ELF-1 (cell line): ENCODE data around the gene OBP2B.

Source experiments
- DNase-seq: peaks from one replicate; pipeline ENCODE4 v3.0.0-alpha.2; 2016; ENCODE audit warnings: low read depth, low spot score

Gene OBP2B

GRCh38 chr9:133169102-133169501 lies 39.9 kb downstream of the OBP2B start:
- DNase-seq = peak; percentile 57

DNA sequence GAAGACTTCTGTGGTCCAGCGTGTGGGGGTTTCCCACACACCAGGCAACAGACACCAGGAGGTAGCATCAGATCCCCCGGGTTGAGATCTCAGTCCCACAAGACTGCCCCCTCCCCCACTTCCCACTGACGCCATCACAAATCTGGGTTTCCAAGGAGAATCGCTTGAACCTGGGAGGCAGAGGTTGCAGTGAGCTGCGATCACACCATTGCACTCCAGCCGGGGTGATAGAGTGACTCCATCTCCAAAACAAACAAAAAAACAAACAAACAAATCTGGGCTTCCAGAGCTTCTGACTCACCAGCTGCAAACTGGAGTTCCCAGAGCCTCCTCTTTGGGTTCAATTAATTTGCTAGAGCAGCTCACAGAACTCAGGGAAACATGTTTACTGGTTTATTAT lies 40.6 kb downstream of the OBP2B start:
- peak; percentile 54 for DNase-seq

DNA sequence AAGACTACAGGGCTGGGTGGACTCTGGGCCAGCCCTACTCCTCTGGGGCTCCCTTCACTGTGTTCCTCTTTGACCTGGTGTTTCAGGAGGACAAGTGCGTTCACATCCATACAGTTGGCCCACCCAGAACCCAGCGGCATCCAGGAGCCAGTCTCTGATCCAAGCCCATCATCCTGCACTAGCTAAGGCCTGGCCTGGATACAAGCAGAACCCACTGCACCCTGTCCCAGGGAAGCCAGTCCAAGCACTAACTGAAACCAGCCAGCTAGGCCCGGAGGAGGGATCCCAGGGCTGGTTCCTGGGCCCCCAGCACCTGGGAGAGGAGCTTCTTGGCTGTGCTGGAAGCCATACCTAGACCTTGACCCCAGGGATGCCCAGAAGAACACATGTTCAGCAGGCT lies 41.3 kb downstream of the OBP2B start:
- no peak for DNase-seq

DNA sequence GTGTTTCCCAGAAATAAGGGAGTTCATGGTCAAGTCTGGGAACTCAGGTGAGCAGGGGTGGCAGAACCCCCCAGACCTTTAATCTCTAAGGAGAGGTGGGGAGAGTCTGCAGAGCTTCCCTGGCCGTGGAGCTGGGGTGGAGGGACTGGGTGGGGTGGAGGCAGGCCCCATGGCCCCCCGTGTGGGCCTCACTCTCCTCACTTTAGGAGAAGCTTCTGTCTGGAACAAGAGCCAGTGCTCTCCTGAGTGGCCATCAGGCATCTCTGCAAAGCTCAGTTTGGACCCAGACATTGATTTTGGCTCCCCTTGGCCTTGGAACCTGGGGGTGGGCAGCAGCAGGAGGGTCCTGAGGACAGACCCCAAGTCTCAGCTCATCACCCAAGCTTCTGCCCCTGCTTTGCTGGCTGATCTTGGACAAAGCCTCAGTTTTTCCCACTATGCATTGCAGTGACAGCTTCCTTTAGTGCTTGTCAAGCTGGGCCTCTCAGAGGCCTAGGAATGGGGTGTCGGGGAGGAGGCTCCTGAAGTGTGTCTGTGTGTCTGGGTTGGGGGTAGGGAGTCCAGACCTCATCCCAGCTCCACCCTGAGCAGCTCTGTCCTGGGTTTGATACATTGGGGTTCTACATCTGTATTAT lies 41.8 kb downstream of the OBP2B start:
- DNase-seq = no peak

- no peak for DNase-seq
Measured at GRCh38 chr9:133166392-133166791, 42.7 kb downstream of the OBP2B start.

GRCh38 chr9:133165452-133165730 lies 43.7 kb downstream of the OBP2B start:
- no peak for DNase-seq

DNA sequence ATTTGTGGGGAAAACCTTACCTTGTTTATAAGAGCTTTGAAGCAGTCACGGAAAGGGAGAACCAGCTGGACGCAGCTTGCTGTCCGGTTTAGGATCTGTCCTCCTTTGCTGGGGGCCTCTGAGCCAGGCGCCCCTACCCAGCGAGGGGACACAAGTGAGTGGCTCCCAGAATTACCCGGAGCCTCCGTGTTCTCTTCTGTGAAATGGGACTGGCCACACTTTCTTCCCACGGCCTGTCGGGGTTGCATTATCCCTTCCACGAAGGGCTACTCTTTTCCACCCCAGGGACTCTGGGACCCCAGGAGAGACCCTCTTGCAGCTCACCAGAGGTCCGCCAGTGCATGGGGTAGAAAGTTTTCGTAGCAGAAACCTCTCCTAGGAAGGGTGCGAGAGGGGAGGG lies 44.9 kb downstream of the OBP2B start:
- no peak for DNase-seq

DNA sequence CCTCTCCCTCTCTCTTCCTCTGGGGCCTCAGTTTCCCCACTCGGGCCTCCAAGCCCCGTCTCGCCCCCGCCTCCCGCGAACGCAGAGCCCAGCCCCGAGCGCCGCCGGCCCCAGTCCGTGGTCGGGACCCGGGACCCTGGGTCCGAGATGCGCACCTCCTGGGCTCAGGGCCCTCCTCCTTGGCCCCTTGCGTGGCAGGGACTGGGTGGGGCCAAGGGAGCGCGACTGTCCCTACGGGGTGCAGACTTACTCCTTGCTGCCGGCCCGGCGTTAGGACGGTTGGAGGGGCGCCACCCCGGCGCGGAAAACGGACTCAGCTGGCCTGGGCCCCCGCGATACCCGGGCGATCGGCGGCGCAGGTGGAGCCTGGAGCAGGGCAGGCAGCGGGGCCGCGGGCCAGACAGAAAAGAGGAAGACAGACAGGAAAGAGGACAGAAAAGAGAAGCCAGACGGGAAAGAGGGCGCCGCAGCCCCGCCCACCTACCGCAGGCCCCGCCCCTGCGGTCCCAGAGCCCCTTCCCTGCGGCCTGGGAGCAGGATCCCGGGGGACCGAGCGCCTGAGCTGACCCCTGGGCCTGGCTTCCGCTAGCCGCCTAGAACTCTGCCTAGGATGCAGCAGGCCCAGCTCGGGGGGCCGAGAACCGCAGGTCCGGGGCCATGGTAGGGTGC lies 45.4 kb downstream of the OBP2B start, which contains the start of gene GBGT1:
GBGT1 (minus strand) TSS at position 411 of the 669 bp plus-strand sequence. CDS start 1,502 bp downstream, outside the sequence.
- DNase-seq = peak; percentile 79

DNA sequence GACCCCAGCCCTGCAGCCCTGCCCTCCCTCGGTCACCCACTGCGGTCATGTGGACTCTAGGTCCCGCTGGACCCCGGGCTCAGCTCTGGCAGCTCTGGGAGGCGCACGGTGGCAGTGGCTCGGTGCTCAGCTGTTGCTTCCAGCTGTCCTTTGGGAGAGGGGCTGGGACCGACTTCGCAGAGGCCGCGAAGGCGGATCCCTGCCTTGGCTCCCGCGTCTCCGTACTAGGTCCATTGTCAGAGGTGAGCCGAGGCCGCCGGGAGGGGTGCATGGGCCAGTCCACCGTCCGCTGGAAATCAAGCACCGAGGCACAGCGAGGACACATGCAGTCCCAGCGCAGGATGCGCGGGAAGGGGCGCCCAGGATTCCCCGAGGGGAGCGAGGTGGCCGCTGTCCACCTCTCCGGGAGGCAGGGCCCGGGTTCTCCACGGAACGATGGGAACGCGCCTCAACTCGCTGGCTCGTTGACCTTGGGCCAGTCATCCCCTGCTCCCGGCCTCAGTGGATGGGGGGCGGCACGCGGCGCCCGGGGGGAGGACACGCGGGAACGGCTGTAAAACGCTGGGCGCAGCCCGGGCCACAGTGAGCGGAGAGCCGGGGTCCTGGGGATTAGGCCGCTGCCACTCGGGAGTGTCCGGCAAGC lies 46.1 kb downstream of the OBP2B start:
- no peak for DNase-seq

GRCh38 chr9:133161547-133161950 lies 47.5 kb downstream of the OBP2B start:
- DNase-seq = no peak

DNA sequence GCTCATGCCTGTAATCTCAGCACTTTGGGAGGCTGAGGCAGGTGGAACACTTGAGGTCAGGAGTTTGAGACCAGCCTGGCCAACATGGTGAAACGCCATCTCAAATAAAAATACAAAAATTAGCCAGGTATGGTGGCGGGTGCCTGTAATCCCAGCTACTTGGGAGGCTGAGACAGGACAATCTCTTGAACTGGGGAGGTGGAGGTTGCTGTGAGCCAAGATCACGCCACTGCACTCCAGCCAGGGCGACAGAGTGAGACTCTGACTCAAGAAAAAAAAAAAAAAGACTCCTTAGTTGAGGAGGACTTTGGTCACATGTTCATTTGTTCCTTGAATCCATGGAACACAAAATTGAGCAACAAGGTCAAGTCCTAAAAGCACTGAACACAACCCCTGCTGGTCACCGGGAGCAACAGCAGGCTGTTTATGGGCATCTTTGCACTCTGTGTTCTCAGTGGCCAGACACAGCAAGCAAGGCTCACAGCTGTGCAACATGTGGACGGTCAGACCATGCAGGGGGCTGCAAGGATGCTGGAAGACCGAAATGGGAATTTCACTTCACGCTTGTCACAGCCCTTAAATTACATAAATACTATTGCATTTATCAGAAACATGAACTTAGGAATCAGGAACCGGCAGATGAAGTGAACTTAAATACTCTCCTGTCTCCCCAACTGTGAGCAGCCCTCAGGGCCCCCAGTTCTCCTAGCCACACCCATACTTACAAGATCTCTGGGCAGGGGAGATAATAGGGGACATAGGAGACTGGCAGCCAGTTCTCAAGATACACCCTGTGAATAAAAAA lies 48.1 kb downstream of the OBP2B start:
- DNase-seq = peak; percentile 55

DNA sequence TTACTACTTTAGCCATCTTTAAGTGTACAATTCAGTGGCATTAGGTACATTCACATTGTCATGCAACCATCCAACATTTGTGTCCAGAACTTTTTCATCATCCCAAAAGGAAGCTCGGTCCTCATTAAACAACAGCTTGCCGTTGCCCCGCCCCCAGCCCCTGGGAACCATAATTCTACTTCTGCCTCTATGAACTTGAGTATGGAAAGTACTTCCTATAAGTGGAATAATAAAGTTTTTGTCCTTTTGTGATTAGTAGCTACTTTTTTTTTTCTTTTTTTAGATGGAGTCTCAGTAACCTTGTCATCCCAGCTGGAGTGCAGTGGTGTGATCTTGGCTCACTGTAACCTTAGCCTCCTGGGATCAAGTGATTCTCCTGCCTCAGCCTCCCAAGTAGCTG lies 50.4 kb downstream of the OBP2B start:
- DNase-seq = no peak
